Kidney (tissue), 14 donors: Measurements from ENCODE around the gene ERCC4. TPM values are rescaled to one million over a fixed set of nuclear protein-coding genes. Genes with fewer than 3 reads are reported as not detected.

ENCODE experiments used
- DNase-seq, 5 donors: peaks; one replicate each; pipeline ENCODE4 v3.0.0-alpha.2; 2013 to 2020
- FAIRE-seq: peaks from 2 replicates; lab custom pipeline; 2012; peaks lifted over from hg19 to GRCh38; lab: Jason Lieb, UNC
- H3K27ac ChIP-seq, 2 donors: one replicate each; pipeline ENCODE4 v1.7.0; 2013; ENCODE audit warnings: low read depth in 2 of 2, low read length in 2 of 2, inconsistent platforms in 1 of 2
- H3K27me3 ChIP-seq: one replicate; pipeline ENCODE4 v1.7.1; 2013; ENCODE audit warnings: low read length, inconsistent platforms; ENCODE audit not compliant: control insufficient read depth, insufficient read depth
- H3K36me3 ChIP-seq, 3 donors: one replicate each; pipeline versions ENCODE4 v1.7.0 to v1.7.1; 2013; ENCODE audit warnings: low read length in 3 of 3, control low read depth in 1 of 3, inconsistent platforms in 1 of 3; ENCODE audit not compliant: insufficient read depth in 3 of 3, control insufficient read depth in 2 of 3
- H3K4me1 ChIP-seq, 3 donors: one replicate each; pipeline versions ENCODE4 v1.7.0 to v1.7.1; 2013; ENCODE audit warnings: low read length in 3 of 3, inconsistent platforms in 1 of 3, low read depth in 1 of 3; ENCODE audit not compliant: control insufficient read depth in 2 of 3, insufficient read depth in 2 of 3
- H3K4me3 ChIP-seq, 3 donors: one replicate each; pipeline versions ENCODE4 v1.7.0 to v1.8.1; 2013; ENCODE audit warnings: low read length in 3 of 3, control low read depth in 1 of 3, inconsistent platforms in 1 of 3
- H3K9ac ChIP-seq, 3 donors: one replicate each; pipeline versions ENCODE4 v1.7.0 to v1.7.1; 2013; ENCODE audit warnings: low read length in 3 of 3, control low read depth in 1 of 3, inconsistent platforms in 1 of 3
- H3K9me3 ChIP-seq, 3 donors: one replicate each; pipeline versions ENCODE4 v1.7.0 to v1.7.1; 2013; ENCODE audit warnings: low read length in 3 of 3, control low read depth in 1 of 3, inconsistent platforms in 1 of 3; ENCODE audit not compliant: control insufficient read depth in 2 of 3, insufficient read depth in 1 of 3
- CTCF ChIP-seq: IDR thresholded peaks from 3 replicates; pipeline ENCODE4 v1.5.1; 2012; ENCODE audit warnings: mild to moderate bottlenecking, moderate library complexity, borderline replicate concordance; ENCODE audit not compliant: insufficient read depth; ENCODE audit errors: extremely low read depth
- intact Hi-C: fragments of 100-400 bp; cut with DNase I; formaldehyde crosslinking; loops from one replicate; pipeline ENCODE4 v1.11.1; 2022
- polyA plus RNA-seq: library from polyadenylated mRNA; stranded (reverse); fragments of 350-450 nt; fragmentation: Illumina TruSeq; extraction: RNeasy Lipid Tissue Mini Kit (QIAGEN cat#74804); gene quantifications from one replicate; pipeline ENCODE4 v1.2.3, GENCODE V29; 2014; ENCODE audit warnings: low read depth, low replicate concordance; ENCODE audit not compliant: insufficient read depth
- total RNA-seq: library from RNA; stranded (reverse); fragmentation: NEBNext Ultra II Directional; extraction: Animal tissue kit (Norgen Biotek cat#: 25700); gene quantifications from one replicate; pipeline ENCODE4 v1.2.1, GENCODE V29; 2021
- donor health status: control.
- donor health status: control.
- donor health status: control.
- donor health status: control.
- donor health status: control.
- donor health status: DM: yes; HTN: yes; CAD: no.
- donor health status: Normal renal cell carcinoma (clear cell type).

ERCC4 gene
- total and polyA plus RNA-seq, 2 donors from 2014 or later = 2.0 to 10.5 TPM

DNA sequence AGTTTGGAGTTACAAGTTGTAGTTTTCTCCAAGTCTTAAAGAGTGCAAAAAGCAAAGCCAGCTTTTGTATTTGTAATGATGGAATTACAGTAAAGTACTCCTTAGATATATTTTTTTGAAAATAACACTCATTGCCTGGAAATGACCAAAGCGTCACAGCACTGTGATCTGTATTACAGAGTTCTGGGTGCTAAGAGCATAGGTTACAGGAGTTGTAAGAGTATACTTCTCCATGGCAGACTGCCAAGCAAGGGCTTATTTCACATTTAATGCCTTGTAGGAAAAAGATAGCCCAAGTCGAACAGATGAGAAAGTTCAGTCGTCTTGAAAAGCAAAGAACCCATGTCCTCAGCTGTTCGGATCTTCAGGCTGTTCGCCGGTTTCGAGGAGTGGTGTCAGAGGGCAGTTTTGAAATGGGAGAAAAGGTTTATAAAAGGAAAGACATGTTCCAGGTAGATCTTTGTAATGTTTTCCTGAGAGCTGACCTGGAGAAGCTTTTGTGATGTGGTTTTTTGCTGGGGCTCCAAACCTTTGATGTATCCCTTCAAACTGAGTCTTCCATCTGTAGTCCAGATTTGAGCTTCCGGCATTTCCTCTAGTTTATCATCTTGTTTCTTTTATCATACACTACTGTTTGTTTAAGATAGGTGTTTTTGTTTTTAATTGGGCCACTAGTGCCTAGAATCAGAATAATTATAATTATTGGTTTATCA is 41.3 kb downstream of the ERCC4 start:
- no peak for FAIRE-seq
- DNase-seq = peak in 3 of 5 donors; percentile 55 to 83 (median 81)
- H3K4me1 ChIP-seq = peaks cover 0 to 3% (median 0%) of the 10 kb centered on the region in 3 donors
- no peaks in the 10 kb centered on the region for H3K27me3 ChIP-seq
- no peak overlapping the region for H3K4me3 ChIP-seq
- H3K9ac ChIP-seq = no peak overlapping the region
- intact Hi-C loops = no loop called here
- no peaks in the 10 kb centered on the region for H3K9me3 ChIP-seq
- no peaks in the 10 kb centered on the region for H3K36me3 ChIP-seq
- no peak for TF ChIP-seq CTCF
- H3K27ac ChIP-seq = no peak overlapping the region

DNA sequence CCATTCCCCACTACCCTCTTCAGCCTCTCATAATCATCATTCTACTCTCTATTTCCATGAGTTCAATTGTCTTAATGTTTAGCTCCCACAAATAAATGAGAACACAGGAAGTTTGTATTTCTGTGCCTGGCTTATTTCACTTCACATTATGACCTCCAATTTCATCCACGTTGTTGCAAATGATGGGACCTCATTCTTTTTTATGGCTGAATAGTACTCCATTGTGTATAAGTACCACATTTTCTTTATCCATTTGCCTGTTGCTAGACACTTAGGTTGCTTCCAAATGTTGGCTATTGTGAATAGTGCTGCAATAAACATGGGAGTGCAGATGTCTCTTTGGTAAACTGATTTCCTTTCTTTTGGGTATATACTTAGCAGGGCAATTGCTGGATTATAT is 42.3 kb downstream of the ERCC4 start:
- Histone ChIP-seq H3K9me3 (no peaks in the 10 kb centered on the region), H3K27ac (no peak overlapping the region), H3K36me3 (no peaks in the 10 kb centered on the region), H3K27me3 (no peaks in the 10 kb centered on the region), H3K4me1 (no peaks in the 10 kb centered on the region), H3K9ac (no peak overlapping the region), H3K4me3 (no peak overlapping the region)
- no peak for TF ChIP-seq CTCF
- DNase-seq (no peak), FAIRE-seq (no peak)
- intact Hi-C loops = no loop called here

- no peak for FAIRE-seq
- Histone ChIP-seq H3K4me1 (no peaks in the 10 kb centered on the region), H3K9ac (no peak overlapping the region), H3K4me3 (no peak overlapping the region), H3K36me3 (no peaks in the 10 kb centered on the region), H3K27me3 (no peaks in the 10 kb centered on the region), H3K27ac (no peak overlapping the region), H3K9me3 (no peaks in the 10 kb centered on the region)
- no peak for TF ChIP-seq CTCF
- DNase-seq = no peak
- intact Hi-C loops = no loop called here
These were observed 48.9 kb downstream of the ERCC4 start for GRCh38 chr16:13968835-13969234.
